ENCODE measurements around the gene MRPL11.
"Not testable (repeated sequence)": the region's sequence is repeated elsewhere in the genome, so short reads cannot be mapped to it uniquely, and the experiment has no call there.

DNA sequence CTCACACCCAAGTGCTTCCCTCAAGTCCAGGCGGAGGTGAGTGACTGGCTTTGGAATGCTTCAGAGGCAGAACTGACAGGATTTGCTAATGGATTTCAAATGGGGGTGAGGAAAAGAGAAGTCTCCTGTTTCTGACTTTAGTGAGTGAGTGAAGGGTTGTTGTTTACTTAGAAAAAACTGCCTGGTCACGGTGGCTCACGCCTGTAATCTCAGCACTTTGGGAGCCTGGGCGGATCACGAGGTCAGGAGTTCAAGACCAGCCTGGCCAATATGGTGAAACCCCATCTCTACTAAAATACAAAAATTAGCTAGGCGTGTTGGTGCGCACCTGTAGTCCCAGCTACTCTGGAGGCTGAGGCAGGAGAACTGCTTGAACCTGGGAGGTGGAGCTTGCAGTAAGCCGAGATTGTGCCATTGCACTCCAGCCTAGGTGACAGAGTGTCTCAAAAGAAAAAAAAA is 6.7 kb downstream of the MRPL11 start:
- TF ChIP-seq, protein P1, sequence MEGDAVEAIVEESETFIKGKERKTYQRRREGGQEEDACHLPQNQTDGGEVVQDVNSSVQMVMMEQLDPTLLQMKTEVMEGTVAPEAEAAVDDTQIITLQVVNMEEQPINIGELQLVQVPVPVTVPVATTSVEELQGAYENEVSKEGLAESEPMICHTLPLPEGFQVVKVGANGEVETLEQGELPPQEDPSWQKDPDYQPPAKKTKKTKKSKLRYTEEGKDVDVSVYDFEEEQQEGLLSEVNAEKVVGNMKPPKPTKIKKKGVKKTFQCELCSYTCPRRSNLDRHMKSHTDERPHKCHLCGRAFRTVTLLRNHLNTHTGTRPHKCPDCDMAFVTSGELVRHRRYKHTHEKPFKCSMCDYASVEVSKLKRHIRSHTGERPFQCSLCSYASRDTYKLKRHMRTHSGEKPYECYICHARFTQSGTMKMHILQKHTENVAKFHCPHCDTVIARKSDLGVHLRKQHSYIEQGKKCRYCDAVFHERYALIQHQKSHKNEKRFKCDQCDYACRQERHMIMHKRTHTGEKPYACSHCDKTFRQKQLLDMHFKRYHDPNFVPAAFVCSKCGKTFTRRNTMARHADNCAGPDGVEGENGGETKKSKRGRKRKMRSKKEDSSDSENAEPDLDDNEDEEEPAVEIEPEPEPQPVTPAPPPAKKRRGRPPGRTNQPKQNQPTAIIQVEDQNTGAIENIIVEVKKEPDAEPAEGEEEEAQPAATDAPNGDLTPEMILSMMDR (IDR thresholded peaks at IDR 0.05) = not testable (repeated sequence)
- not testable (repeated sequence) for TF ChIP-seq POLR2A (IDR thresholded peaks at IDR 0.05)

Data from Peyer's patch (tissue), 4 donors.